ENCODE results near the gene RPTOR. TPM values are rescaled to one million over a fixed set of nuclear protein-coding genes. Genes with fewer than 3 reads are reported as not detected.

Gene RPTOR
- total RNA-seq, 6 donors from 2014 or later: 26.8 to 109 (median 36.8) TPM

GRCh38 chr17:80598813-80599545 is 54.3 kb downstream of the RPTOR start:
- Histone ChIP-seq H3K36me3 (no peaks in the 10 kb centered on the region), H3K4me1 (peaks cover 3 to 26% (median 10%) of the 10 kb centered on the region in 4 donors), H3K27ac (no peak overlapping the region), H3K27me3 (no peaks in the 10 kb centered on the region), H3K4me3 (no peak overlapping the region), H3K9me3 (no peaks in the 10 kb centered on the region)
- DNase-seq: no peak
- TF ChIP-seq POLR2A (IDR thresholded peaks at IDR 0.05): no peak
- no peak for TF ChIP-seq POLR2AphosphoS5 (IDR thresholded peaks at IDR 0.05)
- no peak for TF ChIP-seq EP300 (IDR thresholded peaks at IDR 0.05)
- no peak for TF ChIP-seq CTCF (IDR thresholded peaks at IDR 0.05)
- WGBS, 2 donors: 95 to 96% methylated on average over 4 to 9 of the region's 9 CpGs
- ATAC-seq (ENCODE audit: low FRiP score in 2 of 2): no peak

GRCh38 chr17:80599546-80600305 is 55.1 kb downstream of the RPTOR start:
- 68 to 71% methylated on average over 8 of the region's 8 CpGs for WGBS, 2 donors
- Histone ChIP-seq H3K27ac (no peak overlapping the region), H3K9me3 (no peaks in the 10 kb centered on the region), H3K27me3 (no peaks in the 10 kb centered on the region), H3K36me3 (no peaks in the 10 kb centered on the region), H3K4me3 (no peak overlapping the region), H3K4me1 (peaks cover 3 to 26% (median 10%) of the 10 kb centered on the region in 4 donors)
- DNase-seq (no peak), ATAC-seq (ENCODE audit: low FRiP score in 2 of 2) (peak in 1 of 2 donors; percentile 85)
- TF ChIP-seq POLR2A (IDR thresholded peaks at IDR 0.05) (no peak), EP300 (IDR thresholded peaks at IDR 0.05) (no peak), POLR2AphosphoS5 (IDR thresholded peaks at IDR 0.05) (no peak), CTCF (IDR thresholded peaks at IDR 0.05) (no peak)

- TF ChIP-seq CTCF (IDR thresholded peaks at IDR 0.05) (no peak), POLR2A (IDR thresholded peaks at IDR 0.05) (no peak), EP300 (IDR thresholded peaks at IDR 0.05) (no peak)
- H3K36me3 ChIP-seq: no peaks in the 10 kb centered on the region
- no peak for DNase-seq
These were observed 56.5 kb downstream of the RPTOR start for GRCh38 chr17:80601146-80601545.

GRCh38 chr17:80603396-80603795 is 58.8 kb downstream of the RPTOR start:
- ATAC-seq (ENCODE audit: low FRiP score in 2 of 2) (no peak), DNase-seq (no peak)
- Histone ChIP-seq H3K4me3 (no peak overlapping the region), H3K36me3 (no peaks in the 10 kb centered on the region), H3K4me1 (peaks cover 3 to 26% (median 10%) of the 10 kb centered on the region in 4 donors), H3K27ac (no peak overlapping the region), H3K27me3 (no peaks in the 10 kb centered on the region), H3K9me3 (no peaks in the 10 kb centered on the region)
- WGBS, 2 donors: 82 to 84% methylated on average over 10 of the region's 10 CpGs
- TF ChIP-seq POLR2A (IDR thresholded peaks at IDR 0.05) (no peak), POLR2AphosphoS5 (IDR thresholded peaks at IDR 0.05) (no peak), CTCF (IDR thresholded peaks at IDR 0.05) (no peak), EP300 (IDR thresholded peaks at IDR 0.05) (no peak)

More at GRCh38 chr17:80601146-80601545, 56.5 kb downstream of the RPTOR start:
- no peak for ATAC-seq (ENCODE audit: low FRiP score in 2 of 2)
- no peaks in the 10 kb centered on the region for H3K27me3 ChIP-seq
- H3K9me3 ChIP-seq: no peaks in the 10 kb centered on the region
- peaks cover 3 to 26% (median 10%) of the 10 kb centered on the region in 4 donors for H3K4me1 ChIP-seq
- H3K27ac ChIP-seq: no peak overlapping the region
- no peak overlapping the region for H3K4me3 ChIP-seq
- 91 to 98% methylated on average over 9 to 12 of the region's 12 CpGs for WGBS, 2 donors

Measured in upper lobe of left lung (tissue), 6 donors.